Epithelial cell of proximal tubule (primary cell): ENCODE data around the gene ALG8. TPM values are rescaled to one million over a fixed set of nuclear protein-coding genes. Genes with fewer than 3 reads are reported as not detected.
"Not testable (repeated sequence)": the region's sequence is repeated elsewhere in the genome, so short reads cannot be mapped to it uniquely, and the experiment has no call there.

Source experiments
- DNase-seq: peaks from one replicate; pipeline ENCODE4 v3.0.0-alpha.2; 2011; ENCODE audit warnings: low read depth
- H3K4me3 ChIP-seq: 2 replicates; pipeline ENCODE4 v1.5.1; 2011; ENCODE audit warnings: low read depth, mild to moderate bottlenecking, low read length
- total RNA-seq: library from RNA; depleted of rRNA; stranded (reverse); fragments of >200 nt; gene quantifications from 2 replicates; pipeline ENCODE4 v1.2.3, GENCODE V29; 2015
- TF ChIP-seq, protein P1 (sequence below): conservative IDR thresholded peaks from 2 replicates; pipeline ENCODE4 v1.5.1; 2012; ENCODE audit warnings: low read depth, mild to moderate bottlenecking, low read length

Gene ALG8
- total RNA-seq, 1 donor from 2014 or later: 38.1 TPM

GRCh38 chr11:78061088-78061920, 78.1 kb downstream of the ALG8 start:
- no peak overlapping the region for H3K4me3 ChIP-seq
- TF ChIP-seq, protein P1, sequence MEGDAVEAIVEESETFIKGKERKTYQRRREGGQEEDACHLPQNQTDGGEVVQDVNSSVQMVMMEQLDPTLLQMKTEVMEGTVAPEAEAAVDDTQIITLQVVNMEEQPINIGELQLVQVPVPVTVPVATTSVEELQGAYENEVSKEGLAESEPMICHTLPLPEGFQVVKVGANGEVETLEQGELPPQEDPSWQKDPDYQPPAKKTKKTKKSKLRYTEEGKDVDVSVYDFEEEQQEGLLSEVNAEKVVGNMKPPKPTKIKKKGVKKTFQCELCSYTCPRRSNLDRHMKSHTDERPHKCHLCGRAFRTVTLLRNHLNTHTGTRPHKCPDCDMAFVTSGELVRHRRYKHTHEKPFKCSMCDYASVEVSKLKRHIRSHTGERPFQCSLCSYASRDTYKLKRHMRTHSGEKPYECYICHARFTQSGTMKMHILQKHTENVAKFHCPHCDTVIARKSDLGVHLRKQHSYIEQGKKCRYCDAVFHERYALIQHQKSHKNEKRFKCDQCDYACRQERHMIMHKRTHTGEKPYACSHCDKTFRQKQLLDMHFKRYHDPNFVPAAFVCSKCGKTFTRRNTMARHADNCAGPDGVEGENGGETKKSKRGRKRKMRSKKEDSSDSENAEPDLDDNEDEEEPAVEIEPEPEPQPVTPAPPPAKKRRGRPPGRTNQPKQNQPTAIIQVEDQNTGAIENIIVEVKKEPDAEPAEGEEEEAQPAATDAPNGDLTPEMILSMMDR: no peak
- no peak for DNase-seq

- H3K4me3 ChIP-seq: no peak overlapping the region
- TF ChIP-seq, protein P1: no peak
- DNase-seq: no peak
These were observed 78.9 kb downstream of the ALG8 start for GRCh38 chr11:78060533-78060932.

DNA sequence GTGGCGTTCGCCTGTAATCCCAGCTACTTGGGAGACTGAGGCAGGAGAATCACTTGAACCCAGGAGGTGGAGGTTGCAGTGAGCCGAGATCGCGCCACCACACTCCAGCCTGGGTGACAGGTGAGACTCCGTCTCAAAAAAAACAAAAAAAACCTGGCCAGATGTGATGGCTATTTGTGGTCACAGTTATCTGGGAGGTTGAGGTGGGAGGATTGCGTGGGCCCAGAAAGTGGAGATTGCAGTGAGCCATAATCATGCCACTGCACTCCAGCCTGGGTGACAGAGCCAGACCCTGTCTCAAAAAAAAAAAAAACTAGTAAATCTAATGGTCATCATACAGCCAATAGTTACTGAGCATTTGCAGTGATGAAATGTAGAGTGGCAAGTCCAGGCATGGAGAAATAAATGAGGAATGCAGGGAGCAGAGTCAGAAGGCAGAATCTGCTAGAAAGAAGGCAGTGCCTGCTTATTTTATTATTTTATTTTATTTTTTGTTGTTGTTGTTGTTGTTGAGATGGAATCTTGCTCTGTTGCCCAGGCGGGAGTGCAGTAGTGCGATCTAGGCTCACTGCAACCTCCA, 79.6 kb downstream of the ALG8 start:
- DNase-seq, H3K4me3 ChIP-seq: not testable (repeated sequence)

DNA sequence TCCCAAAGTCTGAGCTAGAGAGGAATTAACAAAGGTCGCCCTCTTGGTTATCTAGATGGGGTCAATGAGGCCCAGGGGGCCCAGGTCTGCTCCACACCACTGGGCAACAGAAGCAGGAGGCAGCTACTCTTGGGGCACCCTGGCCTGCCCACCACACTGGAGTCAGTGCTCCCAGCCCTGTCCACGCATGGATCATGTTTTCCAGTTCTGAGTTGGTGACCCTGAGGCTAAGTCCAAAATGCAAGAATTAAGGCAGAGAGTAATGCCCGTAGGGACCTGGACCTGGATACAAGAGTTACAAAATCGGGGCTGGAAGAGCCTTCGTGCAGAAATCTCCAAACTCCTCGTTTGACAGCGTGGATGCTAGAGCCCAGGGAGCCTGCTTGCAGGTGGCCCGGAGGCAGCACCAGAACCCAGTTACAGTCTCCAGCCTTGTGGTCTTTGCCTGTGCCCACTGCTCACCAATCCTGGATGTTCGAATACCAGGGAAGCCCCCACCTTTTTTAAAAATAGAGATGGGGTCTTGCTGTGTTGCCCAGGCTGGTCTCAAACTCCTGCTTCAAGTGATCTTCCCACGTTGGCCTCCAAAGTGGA, 81.9 kb downstream of the ALG8 start:
- H3K4me3 ChIP-seq: no peak overlapping the region
- TF ChIP-seq, protein P1: no peak
- no peak for DNase-seq

- H3K4me3 ChIP-seq: no peak overlapping the region
- no peak for DNase-seq
- TF ChIP-seq, protein P1: no peak
These were observed 83.3 kb downstream of the ALG8 start for GRCh38 chr11:78056093-78056492.

GRCh38 chr11:78054971-78055370, 84.5 kb downstream of the ALG8 start:
- TF ChIP-seq, protein P1: no peak
- H3K4me3 ChIP-seq: no peak overlapping the region
- DNase-seq: no peak

- no peak overlapping the region for H3K4me3 ChIP-seq
- DNase-seq: no peak
- TF ChIP-seq, protein P1: no peak
These were observed 88.2 kb downstream of the ALG8 start for GRCh38 chr11:78050964-78051831.
